ENCODE measurements around the gene UGT1A4.

The UGT1A4 gene

DNA sequence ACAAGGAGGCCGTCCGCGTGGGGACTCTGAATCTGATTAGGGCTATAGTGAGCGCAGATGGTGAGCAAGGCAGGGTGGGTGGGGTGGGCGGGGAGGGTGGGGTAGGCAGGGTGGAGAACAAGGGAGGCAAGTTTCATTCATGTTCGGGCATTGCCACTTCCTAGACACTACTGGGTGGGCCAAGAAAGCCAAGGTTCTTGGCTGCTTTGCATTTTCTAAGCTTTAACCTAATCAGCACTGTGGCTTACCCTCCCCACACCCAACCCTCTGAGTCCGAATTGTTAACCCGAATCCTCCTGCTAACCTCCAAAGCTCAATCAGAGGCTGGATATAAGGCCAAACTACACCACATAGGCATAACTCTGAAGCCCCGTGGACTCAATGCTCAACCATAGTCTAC, 77.7 kb downstream of the UGT1A4 start:
- no peak overlapping the region for H3K9ac ChIP-seq (ENCODE audit: low read depth, low read length)
- no peaks in the 10 kb centered on the region for H3K9me3 ChIP-seq (ENCODE audit: insufficient read depth, low read depth, low read length)
- no peak overlapping the region for H3K27ac ChIP-seq (ENCODE audit: low read length)
- H3K4me3 ChIP-seq (ENCODE audit: low read length), result no peak overlapping the region
- H3K4me1 ChIP-seq (ENCODE audit: insufficient read depth, low read length), result no peaks in the 10 kb centered on the region
- H3K27me3 ChIP-seq (ENCODE audit: insufficient read depth, low read length), result no peaks in the 10 kb centered on the region
- no peaks in the 10 kb centered on the region for H3K36me3 ChIP-seq (ENCODE audit: insufficient read depth, low read depth, low read length)

DNA sequence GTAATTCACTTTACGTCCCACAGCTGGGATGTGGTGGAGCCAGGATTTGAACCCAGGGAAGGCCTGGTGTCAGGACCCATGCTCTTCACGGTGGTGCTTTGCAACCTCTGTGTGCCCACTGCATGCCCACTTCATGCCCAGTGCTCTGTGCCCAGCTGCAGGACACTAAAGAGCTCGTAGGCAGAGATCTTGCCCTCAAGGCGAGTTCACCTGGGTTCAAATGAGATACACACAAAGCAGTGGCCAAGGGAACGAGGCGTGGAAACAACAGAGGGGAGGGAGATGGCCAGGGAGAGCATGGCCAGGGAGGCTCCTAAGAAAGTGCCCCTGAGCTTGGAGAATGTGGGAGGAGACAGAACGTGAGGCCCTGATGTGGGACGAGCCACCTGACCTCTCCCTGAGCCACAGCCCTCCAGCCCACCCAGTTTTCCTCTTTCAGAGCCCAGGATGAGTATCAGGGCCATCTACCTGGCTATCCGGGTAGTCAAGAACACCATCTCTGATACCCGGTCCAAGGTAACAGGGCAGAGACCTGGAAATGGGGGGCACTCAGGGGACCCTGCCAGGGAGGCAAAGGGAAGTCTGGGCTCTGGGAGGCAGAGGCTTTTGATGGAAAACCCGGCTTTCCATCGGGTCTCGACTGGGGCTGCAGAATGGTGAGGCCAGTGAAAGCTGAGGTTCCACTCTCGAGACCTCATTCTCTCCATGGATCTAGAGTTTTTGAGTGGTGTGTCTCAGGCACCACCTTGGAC, 80.0 kb downstream of the UGT1A4 start:
- no peaks in the 10 kb centered on the region for H3K27me3 ChIP-seq (ENCODE audit: insufficient read depth, low read length)
- H3K27ac ChIP-seq (ENCODE audit: low read length), result no peak overlapping the region
- H3K4me3 ChIP-seq (ENCODE audit: low read length), result no peak overlapping the region
- no peaks in the 10 kb centered on the region for H3K9me3 ChIP-seq (ENCODE audit: insufficient read depth, low read depth, low read length)
- H3K9ac ChIP-seq (ENCODE audit: low read depth, low read length), result no peak overlapping the region
- no peaks in the 10 kb centered on the region for H3K36me3 ChIP-seq (ENCODE audit: insufficient read depth, low read depth, low read length)
- no peaks in the 10 kb centered on the region for H3K4me1 ChIP-seq (ENCODE audit: insufficient read depth, low read length)

DNA sequence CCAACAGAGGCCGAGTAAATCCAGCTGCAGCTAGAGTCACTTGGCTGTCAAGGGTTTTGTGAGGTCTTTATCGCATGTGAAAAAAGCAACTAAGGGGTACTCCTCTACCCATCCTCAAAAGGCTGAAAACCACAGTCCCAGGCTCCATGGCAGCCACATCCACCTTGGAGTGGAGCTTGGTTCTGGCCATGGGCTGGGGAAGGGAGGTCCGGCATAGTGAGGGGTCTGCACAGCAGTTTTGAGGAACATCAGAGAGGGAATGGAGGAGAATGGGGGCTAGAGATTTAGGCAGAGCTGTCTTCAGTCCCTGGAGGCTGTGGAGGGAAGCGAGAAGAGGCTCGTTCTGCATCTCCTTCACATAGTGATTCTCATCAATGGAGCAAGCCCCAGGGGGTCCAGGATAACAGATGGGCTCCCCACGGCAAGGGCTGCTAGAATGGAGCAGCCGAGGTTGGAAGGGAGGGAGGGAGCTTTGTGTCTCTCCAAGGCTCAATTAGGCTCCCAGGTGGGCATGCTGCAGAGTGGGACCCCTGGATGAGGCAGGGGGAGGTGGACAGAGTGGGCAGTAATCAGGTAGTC, 80.6 kb downstream of the UGT1A4 start:
- H3K9me3 ChIP-seq (ENCODE audit: insufficient read depth, low read depth, low read length), result no peaks in the 10 kb centered on the region
- no peaks in the 10 kb centered on the region for H3K4me1 ChIP-seq (ENCODE audit: insufficient read depth, low read length)
- no peaks in the 10 kb centered on the region for H3K36me3 ChIP-seq (ENCODE audit: insufficient read depth, low read depth, low read length)
- H3K27me3 ChIP-seq (ENCODE audit: insufficient read depth, low read length), result no peaks in the 10 kb centered on the region
- H3K27ac ChIP-seq (ENCODE audit: low read length), result no peak overlapping the region
- H3K9ac ChIP-seq (ENCODE audit: low read depth, low read length), result no peak overlapping the region; the same call in 1 of the 2 replicates
- no peak overlapping the region for H3K4me3 ChIP-seq (ENCODE audit: low read length)

DNA sequence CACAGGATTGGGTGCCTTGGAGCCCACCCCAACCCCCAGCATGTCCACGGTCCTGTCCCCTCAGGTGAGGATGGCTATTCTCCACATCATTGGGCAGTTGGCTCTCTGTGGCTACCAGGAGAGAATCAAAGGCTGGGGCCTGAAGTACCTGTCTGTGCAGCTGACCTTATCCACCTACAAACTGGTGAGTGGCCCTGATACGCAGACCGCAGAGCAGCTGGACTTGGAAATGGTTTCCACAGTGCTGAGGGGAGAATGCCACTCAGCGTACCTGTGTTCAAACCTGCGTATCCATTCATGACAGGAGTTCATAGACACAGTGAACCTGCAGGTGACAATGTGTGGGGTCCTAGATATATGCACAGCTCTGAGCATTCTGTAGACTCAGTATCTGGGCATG, 81.2 kb downstream of the UGT1A4 start:
- Histone ChIP-seq H3K27ac (ENCODE audit: low read length) (no peak overlapping the region), H3K27me3 (ENCODE audit: insufficient read depth, low read length) (no peaks in the 10 kb centered on the region), H3K9ac (ENCODE audit: low read depth, low read length) (no peak overlapping the region), H3K9me3 (ENCODE audit: insufficient read depth, low read depth, low read length) (no peaks in the 10 kb centered on the region), H3K4me1 (ENCODE audit: insufficient read depth, low read length) (no peaks in the 10 kb centered on the region), H3K36me3 (ENCODE audit: insufficient read depth, low read depth, low read length) (no peaks in the 10 kb centered on the region), H3K4me3 (ENCODE audit: low read length) (no peak overlapping the region)

DNA sequence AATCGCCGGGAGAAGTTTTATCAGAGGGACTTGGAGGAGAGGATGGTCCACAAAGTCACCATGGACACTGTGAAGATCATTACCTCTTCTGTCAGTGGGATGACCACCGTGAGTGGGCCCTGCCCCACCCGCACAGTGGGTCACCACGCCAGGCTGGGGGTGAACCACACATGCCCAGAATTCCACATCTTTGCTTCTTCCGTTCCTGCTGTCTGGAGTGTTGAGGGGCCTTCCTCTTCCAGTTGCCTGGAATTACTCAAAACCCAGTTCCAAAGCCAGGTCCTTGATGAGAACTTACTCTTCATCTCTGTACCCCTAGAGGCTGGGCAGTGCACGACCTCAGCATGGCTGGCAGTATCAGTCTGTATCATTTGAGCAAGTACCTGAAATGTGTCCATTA, 81.7 kb downstream of the UGT1A4 start:
- H3K36me3 ChIP-seq (ENCODE audit: insufficient read depth, low read depth, low read length), result no peaks in the 10 kb centered on the region
- H3K9me3 ChIP-seq (ENCODE audit: insufficient read depth, low read depth, low read length), result no peaks in the 10 kb centered on the region
- no peak overlapping the region for H3K9ac ChIP-seq (ENCODE audit: low read depth, low read length)
- H3K4me1 ChIP-seq (ENCODE audit: insufficient read depth, low read length), result no peaks in the 10 kb centered on the region
- no peak overlapping the region for H3K4me3 ChIP-seq (ENCODE audit: low read length)
- no peaks in the 10 kb centered on the region for H3K27me3 ChIP-seq (ENCODE audit: insufficient read depth, low read length)
- H3K27ac ChIP-seq (ENCODE audit: low read length), result no peak overlapping the region

DNA sequence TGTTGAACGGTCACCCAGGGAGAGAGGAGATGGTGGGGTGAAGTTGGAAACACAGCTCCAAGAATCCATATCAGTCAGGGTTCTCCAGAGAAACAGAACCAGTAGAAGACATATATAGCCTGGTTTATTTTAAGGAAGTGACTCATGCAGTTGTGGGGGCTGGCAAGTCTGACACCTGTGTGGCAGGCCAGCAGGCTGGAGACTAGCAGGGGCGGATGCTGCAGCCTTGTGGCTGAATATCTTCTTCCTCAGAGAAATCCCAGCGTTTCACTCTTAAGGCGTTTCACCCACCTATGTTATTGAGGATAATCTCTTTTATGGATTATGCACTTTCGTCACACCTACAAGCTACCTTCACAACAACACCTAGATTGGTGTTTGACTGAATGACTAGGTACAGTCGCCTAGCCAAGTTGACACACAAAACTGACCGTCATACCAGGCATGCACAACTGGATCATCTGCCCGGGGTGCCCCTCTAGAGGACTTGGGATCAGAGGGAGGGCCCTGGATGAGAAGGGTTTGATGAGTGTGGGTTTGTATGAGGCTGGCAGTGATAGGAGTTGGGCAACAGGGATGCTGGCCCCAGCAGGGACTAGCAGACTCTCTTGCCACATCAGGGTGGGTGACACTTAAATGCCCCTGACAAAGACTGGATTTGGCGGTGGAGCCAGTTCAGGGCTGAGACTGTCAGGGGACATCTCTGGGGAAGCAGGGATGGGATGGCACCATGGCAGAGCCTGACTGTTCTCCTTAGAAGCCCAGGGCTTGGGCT, 83.0 kb downstream of the UGT1A4 start:
- H3K9me3 ChIP-seq (ENCODE audit: insufficient read depth, low read depth, low read length), result no peaks in the 10 kb centered on the region
- H3K9ac ChIP-seq (ENCODE audit: low read depth, low read length), result no peak overlapping the region
- no peaks in the 10 kb centered on the region for H3K4me1 ChIP-seq (ENCODE audit: insufficient read depth, low read length)
- no peaks in the 10 kb centered on the region for H3K36me3 ChIP-seq (ENCODE audit: insufficient read depth, low read depth, low read length)
- no peaks in the 10 kb centered on the region for H3K27me3 ChIP-seq (ENCODE audit: insufficient read depth, low read length)
- H3K27ac ChIP-seq (ENCODE audit: low read length), result no peak overlapping the region
- H3K4me3 ChIP-seq (ENCODE audit: low read length), result no peak overlapping the region

DNA sequence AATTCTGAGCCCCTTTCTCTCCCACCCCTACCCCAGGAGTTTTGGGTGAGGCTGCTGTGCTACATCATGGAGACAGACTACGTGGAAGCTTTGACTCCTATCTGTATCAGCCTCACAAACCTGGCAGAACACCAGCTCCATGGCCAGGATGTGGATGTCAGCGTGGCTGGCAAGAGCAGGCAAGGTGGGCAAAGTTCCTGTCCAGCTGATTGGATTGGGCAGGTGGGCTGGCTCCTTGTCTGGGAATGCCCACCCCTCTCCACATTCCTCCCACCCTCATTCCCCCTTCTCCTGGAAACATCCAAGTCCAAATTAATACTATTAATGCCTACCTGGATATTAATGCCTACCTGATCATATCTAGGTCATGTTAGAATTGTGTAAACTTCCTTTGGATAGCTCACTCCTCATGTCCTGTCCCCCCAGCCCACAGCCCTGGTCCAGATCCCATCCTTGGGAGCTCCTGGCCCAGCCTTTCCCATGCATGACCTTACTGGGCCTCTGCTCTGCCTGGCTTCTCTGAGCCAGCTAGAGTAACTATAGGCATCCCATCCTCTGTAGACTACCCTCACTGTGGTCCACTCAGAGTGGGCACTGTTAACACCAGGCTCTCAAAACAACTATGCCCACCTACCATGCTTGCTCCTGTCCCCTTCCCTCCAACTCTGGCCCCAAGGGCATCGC, 83.7 kb downstream of the UGT1A4 start:
- Histone ChIP-seq H3K9me3 (ENCODE audit: insufficient read depth, low read depth, low read length) (no peaks in the 10 kb centered on the region), H3K9ac (ENCODE audit: low read depth, low read length) (no peak overlapping the region), H3K27me3 (ENCODE audit: insufficient read depth, low read length) (no peaks in the 10 kb centered on the region), H3K27ac (ENCODE audit: low read length) (no peak overlapping the region), H3K4me3 (ENCODE audit: low read length) (no peak overlapping the region), H3K36me3 (ENCODE audit: insufficient read depth, low read depth, low read length) (no peaks in the 10 kb centered on the region), H3K4me1 (ENCODE audit: insufficient read depth, low read length) (no peaks in the 10 kb centered on the region)

DNA sequence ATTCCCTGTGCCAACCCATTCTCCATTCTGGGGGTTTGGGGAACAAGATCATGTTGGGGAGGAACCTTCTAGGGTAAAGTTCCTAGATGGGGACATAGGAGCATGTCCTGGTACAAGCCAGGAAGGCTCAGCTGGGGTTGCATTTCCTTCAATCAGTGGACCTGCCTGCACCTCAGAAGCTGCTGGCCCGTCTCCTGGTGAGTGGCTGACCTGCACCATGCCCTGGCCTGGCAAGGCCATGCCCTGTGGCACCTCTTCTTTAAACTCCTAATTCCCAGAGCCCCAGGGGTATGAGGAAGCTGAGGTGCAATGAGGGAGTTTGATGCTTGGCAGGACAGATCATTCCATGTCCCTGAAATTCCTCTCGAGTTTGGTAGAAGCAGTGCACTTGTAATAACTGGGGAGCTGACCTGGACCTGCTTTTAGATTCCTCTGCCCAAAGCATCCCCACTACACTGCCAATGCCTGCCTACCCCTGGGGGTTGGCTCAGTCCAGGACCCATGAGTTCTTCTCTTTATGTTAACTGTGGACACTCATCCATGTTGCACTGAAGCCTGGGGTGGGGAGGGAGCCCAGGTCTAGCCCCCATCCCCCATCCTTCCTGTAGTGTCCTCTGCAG, 84.9 kb downstream of the UGT1A4 start:
- Histone ChIP-seq H3K9me3 (ENCODE audit: insufficient read depth, low read depth, low read length) (no peaks in the 10 kb centered on the region), H3K36me3 (ENCODE audit: insufficient read depth, low read depth, low read length) (no peaks in the 10 kb centered on the region), H3K4me3 (ENCODE audit: low read length) (no peak overlapping the region), H3K27ac (ENCODE audit: low read length) (no peak overlapping the region), H3K9ac (ENCODE audit: low read depth, low read length) (no peak overlapping the region), H3K27me3 (ENCODE audit: insufficient read depth, low read length) (no peaks in the 10 kb centered on the region), H3K4me1 (ENCODE audit: insufficient read depth, low read length) (no peaks in the 10 kb centered on the region)

DNA sequence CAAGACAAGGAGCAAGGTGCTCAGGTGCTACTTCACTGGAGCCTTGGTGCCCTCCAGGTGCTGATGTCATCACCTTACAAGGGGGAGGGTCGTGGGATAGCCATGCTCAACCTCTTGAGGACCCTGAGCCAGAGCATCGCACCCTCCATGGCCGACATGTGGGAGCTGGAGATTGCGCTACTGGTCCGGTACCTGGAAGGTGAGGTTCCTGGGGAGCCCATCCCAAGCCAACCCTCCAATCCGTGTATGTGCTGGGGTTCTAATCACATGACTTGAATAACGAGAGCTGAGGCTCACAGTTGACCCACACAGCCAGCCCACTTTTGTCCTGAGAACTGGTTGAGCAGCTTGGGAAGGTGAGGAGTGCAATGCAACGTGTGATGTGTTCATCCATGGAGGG, 85.5 kb downstream of the UGT1A4 start:
- H3K9ac ChIP-seq (ENCODE audit: low read depth, low read length), result no peak overlapping the region
- H3K36me3 ChIP-seq (ENCODE audit: insufficient read depth, low read depth, low read length), result no peaks in the 10 kb centered on the region
- H3K27me3 ChIP-seq (ENCODE audit: insufficient read depth, low read length), result no peaks in the 10 kb centered on the region
- no peaks in the 10 kb centered on the region for H3K4me1 ChIP-seq (ENCODE audit: insufficient read depth, low read length)
- H3K27ac ChIP-seq (ENCODE audit: low read length), result no peak overlapping the region
- no peak overlapping the region for H3K4me3 ChIP-seq (ENCODE audit: low read length)
- H3K9me3 ChIP-seq (ENCODE audit: insufficient read depth, low read depth, low read length), result no peaks in the 10 kb centered on the region

DNA sequence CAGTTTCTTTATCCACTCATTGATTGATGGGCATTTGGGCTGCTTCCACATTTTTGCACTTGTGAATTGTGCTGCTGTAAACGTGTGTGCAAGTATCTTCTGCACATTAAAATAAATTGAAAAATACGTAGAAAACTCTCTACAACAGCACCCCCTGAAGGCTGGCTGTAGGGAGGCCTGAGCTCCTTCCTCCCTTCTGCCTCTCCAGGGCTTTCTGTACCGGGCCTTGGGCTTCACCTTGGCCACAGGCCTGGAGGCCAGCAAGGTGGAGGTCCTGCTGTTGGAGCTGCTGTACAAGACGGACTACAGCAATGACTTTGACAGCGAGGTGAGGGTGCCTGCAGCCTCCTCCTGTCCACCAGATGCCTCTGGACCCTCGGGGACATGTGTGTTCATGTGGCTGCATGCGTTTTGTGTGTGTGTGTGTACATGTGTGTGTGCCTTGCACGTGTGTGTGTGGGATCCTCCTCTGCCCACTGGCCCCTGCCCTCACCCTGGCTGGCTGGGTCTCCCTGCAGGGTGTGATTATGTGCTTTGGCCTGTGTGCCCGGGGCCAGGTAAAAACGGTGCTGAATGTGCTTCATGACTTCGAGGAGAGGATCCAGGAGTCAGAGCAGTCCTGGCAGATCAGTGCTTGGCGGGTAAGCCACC, 88.8 kb downstream of the UGT1A4 start:
- Histone ChIP-seq H3K27me3 (ENCODE audit: insufficient read depth, low read length) (no peaks in the 10 kb centered on the region), H3K36me3 (ENCODE audit: insufficient read depth, low read depth, low read length) (no peaks in the 10 kb centered on the region), H3K27ac (ENCODE audit: low read length) (no peak overlapping the region), H3K4me3 (ENCODE audit: low read length) (no peak overlapping the region), H3K4me1 (ENCODE audit: insufficient read depth, low read length) (no peaks in the 10 kb centered on the region), H3K9me3 (ENCODE audit: insufficient read depth, low read depth, low read length) (no peaks in the 10 kb centered on the region), H3K9ac (ENCODE audit: low read depth, low read length) (no peak overlapping the region)
